Astrocyte of the spinal cord (primary cell): ENCODE data around the gene NDUFB4.
A peak's percentile ranks its signal among the peaks of the same experiment; 100 is the strongest.

Source experiments
- DNase-seq: peaks from one replicate; pipeline ENCODE4 v3.0.0; 2011; ENCODE audit warnings: low read depth, low spot score
- H3K4me3 ChIP-seq: 2 replicates; pipeline ENCODE4 v1.5.1; 2011; ENCODE audit warnings: low read depth, mild to moderate bottlenecking, low read length, moderate library complexity
- in situ Hi-C: cut with HindIII; loops from 2 replicates; pipeline ENCODE4 v1.10.0; 2017; ENCODE audit warnings: low sequenced_read_pairs
- TF ChIP-seq, protein P1 (sequence below): IDR thresholded peaks from 2 replicates; pipeline ENCODE4 v1.5.1; 2012; ENCODE audit warnings: low read depth, mild to moderate bottlenecking, low read length, inconsistent platforms

Gene NDUFB4

DNA sequence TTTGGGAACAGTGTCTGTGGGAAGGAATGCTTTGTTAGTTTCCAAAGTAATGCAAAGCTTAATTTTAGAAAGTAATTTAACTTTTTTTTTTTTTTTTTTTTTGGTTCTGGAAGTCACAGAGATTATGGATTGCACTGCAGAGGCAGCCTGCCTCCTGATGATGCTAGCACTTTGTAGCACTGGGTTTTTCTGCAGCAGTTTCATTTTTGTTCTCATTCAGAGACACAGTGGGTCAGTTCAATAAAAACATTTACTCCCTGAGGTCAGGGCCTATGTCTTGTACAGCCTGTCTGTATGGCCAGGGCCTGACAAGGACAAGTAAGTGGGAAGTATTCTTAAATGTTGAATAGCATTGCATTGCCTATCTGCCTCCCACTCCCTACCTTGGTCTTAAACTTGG is 39.0 kb upstream of the NDUFB4 start:
- no peak for DNase-seq
- TF ChIP-seq, protein P1, sequence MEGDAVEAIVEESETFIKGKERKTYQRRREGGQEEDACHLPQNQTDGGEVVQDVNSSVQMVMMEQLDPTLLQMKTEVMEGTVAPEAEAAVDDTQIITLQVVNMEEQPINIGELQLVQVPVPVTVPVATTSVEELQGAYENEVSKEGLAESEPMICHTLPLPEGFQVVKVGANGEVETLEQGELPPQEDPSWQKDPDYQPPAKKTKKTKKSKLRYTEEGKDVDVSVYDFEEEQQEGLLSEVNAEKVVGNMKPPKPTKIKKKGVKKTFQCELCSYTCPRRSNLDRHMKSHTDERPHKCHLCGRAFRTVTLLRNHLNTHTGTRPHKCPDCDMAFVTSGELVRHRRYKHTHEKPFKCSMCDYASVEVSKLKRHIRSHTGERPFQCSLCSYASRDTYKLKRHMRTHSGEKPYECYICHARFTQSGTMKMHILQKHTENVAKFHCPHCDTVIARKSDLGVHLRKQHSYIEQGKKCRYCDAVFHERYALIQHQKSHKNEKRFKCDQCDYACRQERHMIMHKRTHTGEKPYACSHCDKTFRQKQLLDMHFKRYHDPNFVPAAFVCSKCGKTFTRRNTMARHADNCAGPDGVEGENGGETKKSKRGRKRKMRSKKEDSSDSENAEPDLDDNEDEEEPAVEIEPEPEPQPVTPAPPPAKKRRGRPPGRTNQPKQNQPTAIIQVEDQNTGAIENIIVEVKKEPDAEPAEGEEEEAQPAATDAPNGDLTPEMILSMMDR = no peak
- in situ Hi-C loops = loop anchor here (10.0 kb wide), 1 partner anchor 132 kb away; no protein-coding TSS in a partner anchor
- H3K4me3 ChIP-seq = no peak overlapping the region

GRCh38 chr3:120558771-120559241 is 37.3 kb upstream of the NDUFB4 start:
- DNase-seq = peak; percentile 92
- H3K4me3 ChIP-seq = peak overlapping the region; percentile 57
- in situ Hi-C loops = loop anchor here (10.0 kb wide), 1 partner anchor 134 kb away; no protein-coding TSS in a partner anchor
- TF ChIP-seq, protein P1 = peak; percentile 90

GRCh38 chr3:120559242-120560061 is 36.7 kb upstream of the NDUFB4 start:
- peak; percentile 67 for DNase-seq
- TF ChIP-seq, protein P1 = no peak
- in situ Hi-C loops = loop anchor here (10.0 kb wide), 1 partner anchor 135 kb away; no protein-coding TSS in a partner anchor
- H3K4me3 ChIP-seq = peak overlapping the region; percentile 57

DNA sequence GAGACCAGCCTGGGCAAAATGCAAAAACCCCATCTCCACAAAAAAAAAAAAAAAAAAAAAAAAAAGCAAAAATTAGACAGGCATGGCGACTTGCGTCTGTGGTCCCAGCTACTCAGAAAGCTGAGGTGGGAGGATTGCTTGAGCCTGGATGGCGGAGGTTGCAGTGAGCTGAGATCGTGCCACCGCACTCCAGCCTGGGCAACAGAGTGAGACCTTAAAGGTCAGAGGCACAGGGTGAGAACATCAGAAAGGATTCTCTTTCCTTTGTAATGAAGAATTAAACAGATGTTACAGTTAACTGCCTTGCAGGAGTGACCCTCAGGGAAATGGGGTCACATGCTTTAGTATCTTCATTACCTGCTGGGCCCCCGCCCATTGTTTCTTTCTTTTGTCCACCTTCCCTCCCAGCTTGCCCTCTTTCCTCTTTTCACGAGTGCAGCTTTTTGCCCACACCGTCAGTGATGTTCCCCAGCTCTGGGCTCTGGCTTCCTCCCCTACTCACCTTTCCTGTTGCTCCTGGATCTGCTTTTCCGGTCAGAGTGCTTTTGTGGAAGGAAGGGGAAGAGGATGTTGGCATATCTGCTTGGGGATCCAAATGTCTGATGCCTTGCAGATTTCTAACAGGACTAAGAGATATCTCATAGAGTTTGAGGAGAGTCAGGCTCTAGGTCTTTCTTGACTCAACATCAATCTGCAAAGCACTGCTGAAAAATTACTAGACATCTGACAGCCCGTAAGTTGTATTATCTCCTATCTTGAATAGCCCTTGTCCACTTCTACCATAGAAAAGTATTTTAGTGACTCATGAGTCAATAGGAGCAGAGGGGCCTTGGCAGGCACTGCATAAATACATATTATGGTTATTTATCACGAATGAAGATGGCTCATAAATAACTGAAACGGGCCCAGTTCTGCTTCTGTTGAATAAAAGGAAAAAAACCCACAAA is 35.6 kb upstream of the NDUFB4 start:
- no peak for DNase-seq
- TF ChIP-seq, protein P1 = no peak
- in situ Hi-C loops = no loop called here
- H3K4me3 ChIP-seq = no peak overlapping the region

DNA sequence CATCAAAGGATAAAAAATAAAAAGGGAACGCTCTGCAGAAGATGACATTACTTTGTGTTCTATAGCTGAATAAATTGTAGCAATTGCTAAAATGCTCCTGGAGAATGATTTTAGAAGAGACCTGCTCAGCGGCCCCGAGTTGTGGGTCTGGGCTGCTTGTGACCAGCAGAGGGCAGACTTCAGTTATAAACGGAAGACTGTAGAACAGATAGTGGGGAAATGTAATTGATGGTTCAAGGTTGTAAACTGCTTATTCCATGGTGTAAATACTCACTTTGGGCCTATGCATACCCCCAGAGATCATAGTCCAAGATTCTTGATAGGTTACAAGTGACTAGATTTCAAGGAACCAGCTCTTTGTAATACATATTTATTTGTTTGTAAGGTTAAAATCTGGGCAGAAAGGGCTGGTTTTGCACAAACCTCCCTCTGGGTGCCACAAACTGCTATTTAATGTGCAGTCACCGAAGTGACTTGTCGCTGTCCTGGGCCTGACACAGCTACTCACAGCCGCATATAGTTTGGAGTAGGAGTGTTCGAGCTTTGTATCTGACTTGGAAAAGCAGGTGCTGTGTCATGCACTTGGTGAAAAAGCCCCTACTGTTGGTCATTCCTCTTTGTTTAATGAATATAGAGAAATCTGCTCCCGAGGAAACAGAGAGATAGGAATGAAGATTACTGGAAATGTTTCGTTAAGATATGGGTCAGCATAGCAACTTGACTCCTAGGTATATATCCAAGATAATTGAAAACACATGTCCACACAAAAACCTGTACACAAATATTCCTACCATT is 34.7 kb upstream of the NDUFB4 start:
- H3K4me3 ChIP-seq = no peak overlapping the region
- DNase-seq = peak; percentile 78
- TF ChIP-seq, protein P1 = peak; percentile 86
- in situ Hi-C loops = no loop called here
